Activated B cell treated with CpG ODN at 0.5 μM for 24 hours (primary cell): ENCODE measurements around the gene IGFBP7. TPM values are rescaled to one million over a fixed set of nuclear protein-coding genes. Genes with fewer than 3 reads are reported as not detected.

Source experiments
- ATAC-seq: fragments of 200-7000 bp; cut with Tn5 transposase; one replicate; pipeline ENCODE4 v1.10.0; 2021; ENCODE audit warnings: low read depth, mild to moderate bottlenecking, moderate library complexity
- CTCF ChIA-PET: fragments of 350-600 bp; sonication (Branson Sonifier 250); formaldehyde crosslinking; loops from one replicate; lab custom pipeline; 2021; ENCODE audit warnings: antibody characterized with exemption; lab: Charles Lee
- POLR2A ChIA-PET: fragments of 350-600 bp; sonication (Branson Sonifier 250); formaldehyde crosslinking; loops from one replicate; lab custom pipeline; 2021; ENCODE audit warnings: antibody characterized with exemption; lab: Charles Lee
- DNase-seq: peaks from one replicate; pipeline ENCODE4 v3.0.0; 2022
- H3K27ac Mint-ChIP-seq: one replicate; pipeline ENCODE4 v1.8.0; 2020; ENCODE audit warnings: mixed read lengths
- H3K27me3 Mint-ChIP-seq: one replicate; pipeline ENCODE4 v1.8.0; 2021; ENCODE audit warnings: mixed read lengths
- H3K36me3 Mint-ChIP-seq: one replicate; pipeline ENCODE4 v1.8.0; 2021; ENCODE audit warnings: low read depth, mixed read lengths
- H3K4me1 Mint-ChIP-seq: one replicate; pipeline ENCODE4 v1.8.0; 2021; ENCODE audit warnings: mixed read lengths
- H3K4me3 Mint-ChIP-seq: one replicate; pipeline ENCODE4 v1.8.0; 2020; ENCODE audit warnings: mild to moderate bottlenecking, mixed read lengths
- H3K9me3 Mint-ChIP-seq: one replicate; pipeline ENCODE4 v1.8.0; 2020; ENCODE audit warnings: mixed read lengths
- CTCF ChIP-seq: fragments of 200-600 bp; IDR thresholded peaks from one replicate; pipeline ENCODE4 v1.8.0; 2022; ENCODE audit warnings: antibody characterized with exemption, mild to moderate bottlenecking
- intact Hi-C: fragments of 100-400 bp; cut with micrococcal nuclease; formaldehyde crosslinking; loops from one replicate; pipeline ENCODE4 v1.15.1; 2024
- total RNA-seq: library from RNA; stranded (reverse); gene quantifications from 2 replicates; pipeline ENCODE4 v1.2.3, GENCODE V29; 2022

IGFBP7 gene
- total RNA-seq, 1 donor from 2014 or later = not detected

GRCh38 chr4:57013543-57014120, 96.6 kb downstream of the IGFBP7 start:
- POLR2A ChIA-PET = no interaction called here
- peaks cover 80% of the 10 kb centered on the region for H3K36me3 Mint-ChIP-seq

GRCh38 chr4:56999751-57000150, 110.4 kb downstream of the IGFBP7 start:
- POLR2A ChIA-PET = no interaction called here
- no peaks in the 10 kb centered on the region for H3K4me1 Mint-ChIP-seq
- H3K27me3 Mint-ChIP-seq = no peaks in the 10 kb centered on the region
- no peak overlapping the region for H3K4me3 Mint-ChIP-seq
- TF ChIP-seq CTCF = no peak
- DNase-seq (no peak), ATAC-seq (no peak)
- H3K27ac Mint-ChIP-seq = no peak overlapping the region
- CTCF ChIA-PET = no interaction called here
- intact Hi-C loops = no loop called here
- H3K9me3 Mint-ChIP-seq = no peaks in the 10 kb centered on the region
- H3K36me3 Mint-ChIP-seq = peaks cover 80% of the 10 kb centered on the region

More at GRCh38 chr4:57013543-57014120, 96.6 kb downstream of the IGFBP7 start:
- Mint-ChIP-seq H3K4me3 (no peak overlapping the region), H3K4me1 (no peaks in the 10 kb centered on the region), H3K9me3 (no peaks in the 10 kb centered on the region), H3K27me3 (no peaks in the 10 kb centered on the region), H3K27ac (no peak overlapping the region)
- no peak for DNase-seq
- no peak for ATAC-seq
- intact Hi-C loops = no loop called here
- CTCF ChIA-PET = no interaction called here
- TF ChIP-seq CTCF = no peak

GRCh38 chr4:56995525-56995924, 114.7 kb downstream of the IGFBP7 start:
- DNase-seq (no peak), ATAC-seq (no peak)
- H3K36me3 Mint-ChIP-seq = peaks cover 84% of the 10 kb centered on the region
- ChIA-PET POLR2A (no interaction called here), CTCF (no interaction called here)
- peaks cover 2% of the 10 kb centered on the region for H3K4me1 Mint-ChIP-seq
- no peak overlapping the region for H3K27ac Mint-ChIP-seq
- no peak for TF ChIP-seq CTCF
- no peaks in the 10 kb centered on the region for H3K9me3 Mint-ChIP-seq
- intact Hi-C loops = no loop called here
- H3K4me3 Mint-ChIP-seq = no peak overlapping the region
- H3K27me3 Mint-ChIP-seq = no peaks in the 10 kb centered on the region

GRCh38 chr4:56990109-56990905, 119.9 kb downstream of the IGFBP7 start:
- peaks cover 86% of the 10 kb centered on the region for H3K36me3 Mint-ChIP-seq

More at GRCh38 chr4:56990109-56990905, 119.9 kb downstream of the IGFBP7 start:
- intact Hi-C loops = no loop called here
- CTCF ChIA-PET = no interaction called here
- Mint-ChIP-seq H3K4me3 (no peak overlapping the region), H3K4me1 (peaks cover 8% of the 10 kb centered on the region), H3K27me3 (no peaks in the 10 kb centered on the region), H3K9me3 (no peaks in the 10 kb centered on the region), H3K27ac (no peak overlapping the region)
- POLR2A ChIA-PET = interaction anchor here (0.7 to 2.2 kb wide), 3 partner anchors 10 to 607 kb away, joined by 3 to 8 read pairs (median 5); partner anchors contain the start of gene POLR2B
- ATAC-seq (no peak), DNase-seq (no peak)
- TF ChIP-seq CTCF = no peak
